K562 (cell line): ENCODE data around the gene AGPAT2. TPM values are rescaled to one million over a fixed set of nuclear protein-coding genes. Genes with fewer than 3 reads are reported as not detected.

Source experiments
- ATAC-seq: fragments of 200-7000 bp; cut with Tn5 transposase; 3 replicates; pipeline ENCODE4 v1.9.1; 2020; ENCODE audit warnings: moderate library complexity
- BruUV-seq: library from RNA; stranded (reverse); fragments of 400-500 nt; replicated peaks from 2 replicates; lab custom pipeline; 2021; lab: Mats Ljungman, UMichigan
- CTCF ChIA-PET: fragments of 300-600 bp; formaldehyde crosslinking; extraction: SDS; loops from one replicate; lab custom pipeline; 2021; ENCODE audit warnings: low intra/inter-chr PET ratio; lab: Yijun Ruan, JAX
- POLR2A ChIA-PET: fragments of 300-600, 350-650 bp; sonication (Branson Sonifier 250); formaldehyde crosslinking; extraction: SDS; loops from one replicate; lab custom pipeline; 2021; ENCODE audit warnings: antibody characterized with exemption, inconsistent platforms; lab: Yijun Ruan, JAX
- DNase-seq, 4 experiments: peaks; one replicate each; pipeline versions ENCODE4 v3.0.0 to v3.0.0-alpha.2; 2011 to 2018; ENCODE audit warnings: low spot score in 3 of 4, mixed read lengths in 3 of 4; ENCODE audit errors: extremely low read depth in 1 of 4
- FAIRE-seq: peaks from 2 replicates; lab custom pipeline; 2011; peaks lifted over from hg19 to GRCh38; lab: Jason Lieb, UNC
- H2AFZ ChIP-seq: 2 replicates; pipeline ENCODE4 v1.6.0; 2011; ENCODE audit warnings: low read depth, low read length, control low read depth, inconsistent platforms
- H3K27ac ChIP-seq: fragments of 200-600 bp; 3 replicates; pipeline ENCODE4 v1.8.0; 2011; ENCODE audit warnings: low read depth, mild to moderate bottlenecking, control low read depth, inconsistent platforms, low read length, moderate library complexity, mixed read lengths; ENCODE audit errors: extremely low read depth
- H3K27me3 ChIP-seq, 2 experiments: fragments of 300-600 bp in 1 of 2; 2 replicates in 1 of 2; 3 replicates in 1 of 2; pipeline versions ENCODE4 v1.6.0 to v1.8.0; 2011; ENCODE audit warnings: inconsistent platforms in 2 of 2, low read length in 2 of 2, mild to moderate bottlenecking in 1 of 2, mixed read lengths in 1 of 2, moderate library complexity in 1 of 2; ENCODE audit not compliant: control insufficient read depth in 2 of 2, insufficient read depth in 2 of 2
- H3K36me3 ChIP-seq: fragments of 300-600 bp; 3 replicates; pipeline ENCODE4 v1.8.0; 2011; ENCODE audit warnings: mild to moderate bottlenecking, low read length, inconsistent platforms; ENCODE audit not compliant: control insufficient read depth, insufficient read depth
- H3K4me1 ChIP-seq, 2 experiments: fragments of 200-600 bp in 1 of 2; replicated peaks in 1 of 2; 2 replicates in 1 of 2; 3 replicates in 1 of 2; pipeline versions ENCODE4 v1.5.1 to v1.8.0; 2011; ENCODE audit warnings: inconsistent platforms in 2 of 2, low read length in 2 of 2, mild to moderate bottlenecking in 1 of 2, mixed read lengths in 1 of 2, moderate library complexity in 1 of 2; ENCODE audit not compliant: control insufficient read depth in 2 of 2, insufficient read depth in 2 of 2
- H3K4me2 ChIP-seq: 2 replicates; pipeline ENCODE4 v1.6.1; 2011; ENCODE audit warnings: low read length, control low read depth, inconsistent platforms, mixed read lengths; ENCODE audit not compliant: insufficient read depth
- H3K4me3 ChIP-seq: fragments of 200-600 bp; sonication (generic), shearing (Covaris generic); 2 replicates; pipeline ENCODE4 v1.5.1; 2016; ENCODE audit warnings: control low read depth, inconsistent platforms
- H3K79me2 ChIP-seq: fragments of 200-600 bp; 3 replicates; pipeline ENCODE4 v1.8.0; 2011; ENCODE audit warnings: low read length, inconsistent platforms; ENCODE audit not compliant: control insufficient read depth, insufficient read depth
- H3K9ac ChIP-seq, 2 experiments: 2 replicates each; pipeline versions ENCODE4 v1.6.0 to v1.6.1; 2011; ENCODE audit warnings: low read depth in 2 of 2, low read length in 2 of 2, control low read depth in 1 of 2, inconsistent platforms in 1 of 2, mild to moderate bottlenecking in 1 of 2, mixed read lengths in 1 of 2; ENCODE audit not compliant: insufficient read depth in 1 of 2
- H3K9me1 ChIP-seq: one replicate; pipeline ENCODE4 v1.6.0; 2011; ENCODE audit warnings: inconsistent platforms, mild to moderate bottlenecking, low read length, moderate library complexity; ENCODE audit not compliant: control insufficient read depth, insufficient read depth
- H3K9me3 ChIP-seq: replicated peaks from 2 replicates; pipeline ENCODE4 v1.5.1; 2011; ENCODE audit warnings: low read depth, low read length, inconsistent platforms; ENCODE audit not compliant: control insufficient read depth, insufficient read depth
- H4K20me1 ChIP-seq: replicated peaks from 2 replicates; pipeline ENCODE4 v1.6.1; 2011; ENCODE audit warnings: low read length, inconsistent platforms, mixed read lengths; ENCODE audit not compliant: control insufficient read depth, insufficient read depth
- DDX20 ChIP-seq: fragments of 450-650 bp; IDR thresholded peaks from 2 replicates; pipeline ENCODE4 v1.6.1; 2016; ENCODE audit warnings: missing genetic modification characterization, low read depth, mild to moderate bottlenecking, missing compliant biosample characterization, moderate library complexity
- EHMT2 ChIP-seq: fragments of 450-650 bp; IDR thresholded peaks from 2 replicates; pipeline ENCODE4 v1.6.1; 2018; ENCODE audit warnings: antibody characterized with exemption
- ELF4 ChIP-seq: fragments of 450-650 bp; formaldehyde crosslinking; IDR thresholded peaks from 2 replicates; pipeline ENCODE4 v1.4.0; 2022; ENCODE audit warnings: missing genetic modification characterization
- NCOR1 ChIP-seq: fragments of 450-650 bp; IDR thresholded peaks from 2 replicates; pipeline ENCODE4 v1.6.1; 2016; ENCODE audit warnings: mild to moderate bottlenecking, moderate library complexity
- POLR2AphosphoS5 ChIP-seq: IDR thresholded peaks from 2 replicates; pipeline ENCODE4 v1.6.1; 2011; ENCODE audit warnings: mild to moderate bottlenecking, low read depth, low read length, moderate library complexity; ENCODE audit not compliant: control insufficient read depth, insufficient read depth
- SNIP1 ChIP-seq: fragments of 450-650 bp; IDR thresholded peaks from 2 replicates; pipeline ENCODE4 v1.7.1; 2017; ENCODE audit warnings: low read depth, mild to moderate bottlenecking
- STAG1 ChIP-seq: sonication (generic); formaldehyde crosslinking; IDR thresholded peaks from 2 replicates; pipeline ENCODE4 v1.5.0; 2020; ENCODE audit warnings: missing genetic modification reagents, borderline replicate concordance
- TRIM24 ChIP-seq, 2 experiments: fragments of 450-650 bp; IDR thresholded peaks; 2 replicates each; pipeline ENCODE4 v1.6.1; 2016
- ZNF232 ChIP-seq: sonication (generic); formaldehyde crosslinking; IDR thresholded peaks from 2 replicates; pipeline ENCODE4 v1.8.0; 2022; ENCODE audit warnings: mild to moderate bottlenecking, missing genetic modification reagents
- ZNF431 ChIP-seq: sonication (generic); formaldehyde crosslinking; IDR thresholded peaks from 2 replicates; pipeline ENCODE4 v1.8.0; 2022; ENCODE audit warnings: mild to moderate bottlenecking, missing genetic modification reagents
- WGBS: fragments of 100-300 bp; shearing (Covaris generic); methylation state at CpG from one replicate; pipeline ENCODE4 v1.1.6; 2016; ENCODE audit warnings: low coverage, mixed read lengths; ENCODE audit not compliant: insufficient coverage; ENCODE audit errors: missing lambda C conversion rate; 5-methylcytosine and 5-hydroxymethylcytosine counted together
- in situ Hi-C: fragments of 300-500 bp; cut with MboI; formaldehyde crosslinking; loops from 4 replicates; pipeline ENCODE4 v1.15.0; 2018; ENCODE audit warnings: inconsistent platforms, mixed read lengths
- intact Hi-C: fragments of 100-400 bp; cut with micrococcal nuclease; formaldehyde crosslinking; loops from 2 replicates; pipeline ENCODE4 v1.14.2; 2022
- polyA plus RNA-seq, 8 experiments: library from polyadenylated mRNA; depleted of rRNA in 4 of 8; stranded (reverse) in 5 of 8; unstranded in 3 of 8; fragments of >200 nt; fragmentation: Nextera tagmentation in 2 of 8; fragmentation: Illumina TruSeq in 1 of 8; extraction: Ambion mirVana in 2 of 8; extraction: Trizol in 1 of 8; gene quantifications; 2 replicates each; pipeline versions ENCODE4 v1.2.1 to v1.2.3, GENCODE V29; 2011 to 2014; ENCODE audit warnings: inconsistent platforms in 1 of 8, missing spikeins in 1 of 8
- total RNA-seq, 7 experiments: library from RNA; depleted of rRNA in 6 of 7; stranded (reverse); fragments of >200 nt in 6 of 7; fragmentation: Illumina TruSeq in 2 of 7; extraction: Trizol in 2 of 7; gene quantifications; 2 replicates each; pipeline versions ENCODE4 v1.2.1 to v1.2.3, GENCODE V29; 2011 to 2021; ENCODE audit warnings: low replicate concordance in 1 of 7
- TF ChIP-seq, protein P1 (sequence below): sonication (generic); formaldehyde crosslinking; IDR thresholded peaks from 2 replicates; pipeline ENCODE4 v1.8.0; 2022; ENCODE audit warnings: missing genetic modification reagents, mild to moderate bottlenecking, moderate library complexity, borderline replicate concordance

Gene AGPAT2
- total and polyA plus RNA-seq, 9 of the 15 experiments (the other 6 are each of a cell fraction or from before 2014, with no cell fraction given): 0.13 to 54.5 (median 23.9) TPM

DNA sequence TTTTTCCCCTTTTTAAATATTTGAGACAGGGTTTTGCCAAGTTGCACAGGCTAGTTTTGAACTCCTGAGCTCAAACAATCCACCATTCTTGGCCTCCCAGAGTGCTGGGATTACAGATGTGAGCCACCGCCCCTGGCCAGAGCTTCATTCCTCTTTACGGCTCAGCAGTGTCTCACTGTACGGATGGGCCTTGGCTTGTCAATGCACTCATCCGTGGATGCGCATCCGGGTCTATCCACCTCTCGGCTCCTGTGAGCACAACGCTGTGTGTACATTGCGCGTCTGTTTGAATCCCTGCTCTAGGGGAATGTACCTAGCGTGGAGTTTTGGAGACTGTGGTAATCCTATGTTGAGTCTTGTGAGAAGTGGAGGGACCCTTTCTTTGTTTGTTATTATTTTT is 35.4 kb downstream of the AGPAT2 start (continued):
- no peak for TF ChIP-seq ZNF431 (CRISPR knock-in tag)
- TF ChIP-seq, protein P1, sequence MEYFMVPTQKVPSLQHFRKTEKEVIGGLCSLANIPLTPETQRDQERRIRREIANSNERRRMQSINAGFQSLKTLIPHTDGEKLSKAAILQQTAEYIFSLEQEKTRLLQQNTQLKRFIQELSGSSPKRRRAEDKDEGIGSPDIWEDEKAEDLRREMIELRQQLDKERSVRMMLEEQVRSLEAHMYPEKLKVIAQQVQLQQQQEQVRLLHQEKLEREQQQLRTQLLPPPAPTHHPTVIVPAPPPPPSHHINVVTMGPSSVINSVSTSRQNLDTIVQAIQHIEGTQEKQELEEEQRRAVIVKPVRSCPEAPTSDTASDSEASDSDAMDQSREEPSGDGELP: no peak
- TF ChIP-seq TRIM24 (IDR thresholded peaks at IDR 0.05): no peak
- TF ChIP-seq, all 486 proteins: peak for 0

GRCh38 chr9:136650648-136651047 is 36.6 kb downstream of the AGPAT2 start:
- Histone ChIP-seq H3K27ac (no peak overlapping the region), H3K27me3 (no peaks in the 10 kb centered on the region), H2AFZ (peak overlapping the region; percentile 42; the same call in 1 of the 2 replicates), H4K20me1 (no peaks in the 10 kb centered on the region), H3K4me2 (no peak overlapping the region; the same call in 1 of the 2 replicates), H3K9me1 (no peaks in the 10 kb centered on the region), H3K9ac (no peak overlapping the region)
- no peak for FAIRE-seq
- no peak for ATAC-seq
- WGBS: 52% methylated on average over 10 of the region's 10 CpGs
- TF ChIP-seq EHMT2 (no peak), SNIP1 (no peak), STAG1 (CRISPR knock-in tag) (no peak), ZNF232 (no peak), DDX20 (tag) (no peak), POLR2AphosphoS5 (no peak), ELF4 (CRISPR knock-in tag) (no peak), NCOR1 (no peak)
- TF ChIP-seq, all 486 proteins: peak for 0
- no peaks in the 10 kb centered on the region for H3K36me3 ChIP-seq
- intact Hi-C loops (no loop called here), in situ Hi-C loops (no loop called here)
- ChIA-PET POLR2A (no interaction called here), CTCF (no interaction called here)
- no peaks in the 10 kb centered on the region for H3K9me3 ChIP-seq
- H3K4me1 ChIP-seq: peaks cover 22 to 45% of the 10 kb centered on the region in 2 experiments
- no peak overlapping the region for H3K4me3 ChIP-seq
- no TSS peak for BruUV-seq
- H3K79me2 ChIP-seq: peaks cover 17% of the 10 kb centered on the region
- DNase-seq: no peak
